ENCODE results near the gene GPM6B. TPM values are rescaled to one million over a fixed set of nuclear protein-coding genes. Genes with fewer than 3 reads are reported as not detected.
A peak's percentile ranks its signal among the peaks of the same experiment; 100 is the strongest.

Gene GPM6B
- total RNA-seq, 1 donor, result 10.4 TPM

GRCh38 chrX:13825178-13825762 is 8.4 kb upstream of the GPM6B start:
- H3K4me3 ChIP-seq (ENCODE audit: low read depth, low read length), result no peak overlapping the region
- no peak for TF ChIP-seq CTCF (IDR thresholded peaks at IDR 0.05; ENCODE audit: insufficient read depth, low read length)
- no peak for DNase-seq (ENCODE audit: low read depth)

GRCh38 chrX:13824746-13825145 is 7.9 kb upstream of the GPM6B start:
- DNase-seq (ENCODE audit: low read depth), result no peak
- TF ChIP-seq CTCF (IDR thresholded peaks at IDR 0.05; ENCODE audit: insufficient read depth, low read length), result no peak
- no peak overlapping the region for H3K4me3 ChIP-seq (ENCODE audit: low read depth, low read length)

- no peak for DNase-seq (ENCODE audit: low read depth)
- H3K4me3 ChIP-seq (ENCODE audit: low read depth, low read length), result no peak overlapping the region
- no peak for TF ChIP-seq CTCF (IDR thresholded peaks at IDR 0.05; ENCODE audit: insufficient read depth, low read length)
Observed at GRCh38 chrX:13821738-13822137, 4.8 kb upstream of the GPM6B start.

- DNase-seq (ENCODE audit: low read depth), result no peak
- no peak overlapping the region for H3K4me3 ChIP-seq (ENCODE audit: low read depth, low read length)
- no peak for TF ChIP-seq CTCF (IDR thresholded peaks at IDR 0.05; ENCODE audit: insufficient read depth, low read length)
Observed at GRCh38 chrX:13816176-13816575, 717 bp downstream of the GPM6B start.

GRCh38 chrX:13815664-13816063 is 1.2 kb downstream of the GPM6B start:
- no peak overlapping the region for H3K4me3 ChIP-seq (ENCODE audit: low read depth, low read length)
- no peak for TF ChIP-seq CTCF (IDR thresholded peaks at IDR 0.05; ENCODE audit: insufficient read depth, low read length)
- DNase-seq (ENCODE audit: low read depth), result no peak

GRCh38 chrX:13808865-13809264 is 8.0 kb downstream of the GPM6B start:
- DNase-seq (ENCODE audit: low read depth), result peak; percentile 25

More at GRCh38 chrX:13808865-13809264, 8.0 kb downstream of the GPM6B start:
- no peak for TF ChIP-seq CTCF (IDR thresholded peaks at IDR 0.05; ENCODE audit: insufficient read depth, low read length)
- no peak overlapping the region for H3K4me3 ChIP-seq (ENCODE audit: low read depth, low read length)

All from fibroblast of the aortic adventitia (primary cell).